K562 (cell line): ENCODE results near the gene ZMAT2. TPM values are rescaled to one million over a fixed set of nuclear protein-coding genes. Genes with fewer than 3 reads are reported as not detected.

ENCODE experiments used
- ATF4 ChIP-seq: fragments of 450-650 bp; formaldehyde crosslinking; IDR thresholded peaks from 2 replicates; pipeline ENCODE4 v1.4.0; 2022; ENCODE audit warnings: mild to moderate bottlenecking, moderate library complexity
- BRD9 ChIP-seq: fragments of 450-650 bp; IDR thresholded peaks from 2 replicates; pipeline ENCODE4 v1.6.1; 2018; ENCODE audit warnings: low read depth; ENCODE audit not compliant: partially characterized antibody
- ETV1 ChIP-seq: fragments of 450-650 bp; conservative IDR thresholded peaks from 2 replicates; pipeline ENCODE4 v1.6.1; 2016; ENCODE audit warnings: missing genetic modification characterization, control low read depth, low read depth, missing compliant biosample characterization
- GATA2 ChIP-seq: sonication (generic); formaldehyde crosslinking; IDR thresholded peaks from 2 replicates; pipeline ENCODE4 v1.4.0; 2020; ENCODE audit warnings: mild to moderate bottlenecking, missing genetic modification reagents
- HMG20A ChIP-seq: fragments of 450-650 bp; formaldehyde crosslinking; conservative IDR thresholded peaks from 2 replicates; pipeline ENCODE4 v1.4.0; 2020; ENCODE audit warnings: mild to moderate bottlenecking, mixed read lengths
- IRF1 ChIP-seq: sonication (generic); formaldehyde crosslinking; IDR thresholded peaks from 2 replicates; pipeline ENCODE4 v1.8.0; 2022; ENCODE audit warnings: missing genetic modification reagents, mild to moderate bottlenecking, borderline replicate concordance
- KDM5B ChIP-seq: fragments of 200-600 bp; sonication (generic); IDR thresholded peaks from 2 replicates; pipeline ENCODE4 v1.6.1; 2012; ENCODE audit warnings: low read depth, mild to moderate bottlenecking, moderate library complexity, low read length, control low read depth, inconsistent platforms; ENCODE audit not compliant: insufficient replicate concordance
- PHF20 ChIP-seq: fragments of 450-650 bp; IDR thresholded peaks from 2 replicates; pipeline ENCODE4 v1.6.1; 2018; ENCODE audit not compliant: partially characterized antibody
- POU5F1 ChIP-seq: fragments of 150-350 bp; IDR thresholded peaks from 2 replicates; pipeline ENCODE4 v1.6.1; 2014; ENCODE audit warnings: borderline replicate concordance, low read length, low read depth, mild to moderate bottlenecking; ENCODE audit not compliant: partially characterized antibody
- RNF219 ChIP-seq: fragments of 250-450 bp; sonication (Bioruptor Pico); IDR thresholded peaks from 2 replicates; pipeline ENCODE4 v1.5.0; 2022; ENCODE audit warnings: mild to moderate bottlenecking
- XRCC5 ChIP-seq: fragments of 200-400 bp; formaldehyde crosslinking; IDR thresholded peaks from 2 replicates; pipeline ENCODE4 v1.6.1; 2017; ENCODE audit warnings: low read depth, mild to moderate bottlenecking, low read length
- ZBED1 ChIP-seq: IDR thresholded peaks from 2 replicates; pipeline ENCODE4 v1.6.1; 2014
- ZNF197 ChIP-seq: fragments of 200-800 bp; sonication (Bioruptor generic); IDR thresholded peaks from 2 replicates; pipeline ENCODE4 v1.6.1; 2016; ENCODE audit warnings: low read depth, missing genetic modification characterization, missing compliant biosample characterization
- polyA plus RNA-seq, 8 experiments: library from polyadenylated mRNA; depleted of rRNA in 4 of 8; stranded (reverse) in 5 of 8; unstranded in 3 of 8; fragments of >200 nt; fragmentation: Nextera tagmentation in 2 of 8; fragmentation: Illumina TruSeq in 1 of 8; extraction: Ambion mirVana in 2 of 8; extraction: Trizol in 1 of 8; gene quantifications; 2 replicates each; pipeline versions ENCODE4 v1.2.1 to v1.2.3, GENCODE V29; 2011 to 2014; ENCODE audit warnings: inconsistent platforms in 1 of 8, missing spikeins in 1 of 8
- total RNA-seq, 7 experiments: library from RNA; depleted of rRNA in 6 of 7; stranded (reverse); fragments of >200 nt in 6 of 7; fragmentation: Illumina TruSeq in 2 of 7; extraction: Trizol in 2 of 7; gene quantifications; 2 replicates each; pipeline versions ENCODE4 v1.2.1 to v1.2.3, GENCODE V29; 2011 to 2021; ENCODE audit warnings: low replicate concordance in 1 of 7
- TF ChIP-seq, protein P1 (sequence below): sonication (generic); formaldehyde crosslinking; IDR thresholded peaks from 2 replicates; pipeline ENCODE4 v1.8.0; 2022; ENCODE audit warnings: mild to moderate bottlenecking, missing genetic modification reagents
- TF ChIP-seq, protein P2 (sequence below): fragments of 450-650 bp; formaldehyde crosslinking; IDR thresholded peaks from 2 replicates; pipeline ENCODE4 v1.4.0; 2022; ENCODE audit warnings: missing genetic modification characterization
- TF ChIP-seq, protein P3 (sequence below): fragments of 250-450 bp; sonication (Bioruptor Pico); IDR thresholded peaks from 2 replicates; pipeline ENCODE4 v1.8.0; 2021; ENCODE audit warnings: moderate library complexity, mild to moderate bottlenecking, inconsistent platforms
- TF ChIP-seq, protein P4 (sequence below): sonication (generic); formaldehyde crosslinking; IDR thresholded peaks from 2 replicates; pipeline ENCODE4 v1.8.0; 2022; ENCODE audit warnings: missing genetic modification reagents, mild to moderate bottlenecking, moderate library complexity, borderline replicate concordance

The ZMAT2 gene
- total and polyA plus RNA-seq, 9 of the 15 experiments (the other 6 are each of a cell fraction or from before 2014, with no cell fraction given), result 44.2 to 101 (median 69.2) TPM

- TF ChIP-seq, protein P1, sequence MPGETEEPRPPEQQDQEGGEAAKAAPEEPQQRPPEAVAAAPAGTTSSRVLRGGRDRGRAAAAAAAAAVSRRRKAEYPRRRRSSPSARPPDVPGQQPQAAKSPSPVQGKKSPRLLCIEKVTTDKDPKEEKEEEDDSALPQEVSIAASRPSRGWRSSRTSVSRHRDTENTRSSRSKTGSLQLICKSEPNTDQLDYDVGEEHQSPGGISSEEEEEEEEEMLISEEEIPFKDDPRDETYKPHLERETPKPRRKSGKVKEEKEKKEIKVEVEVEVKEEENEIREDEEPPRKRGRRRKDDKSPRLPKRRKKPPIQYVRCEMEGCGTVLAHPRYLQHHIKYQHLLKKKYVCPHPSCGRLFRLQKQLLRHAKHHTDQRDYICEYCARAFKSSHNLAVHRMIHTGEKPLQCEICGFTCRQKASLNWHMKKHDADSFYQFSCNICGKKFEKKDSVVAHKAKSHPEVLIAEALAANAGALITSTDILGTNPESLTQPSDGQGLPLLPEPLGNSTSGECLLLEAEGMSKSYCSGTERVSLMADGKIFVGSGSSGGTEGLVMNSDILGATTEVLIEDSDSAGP, result no peak
- no peak for TF ChIP-seq RNF219
- peak; percentile 48 for TF ChIP-seq PHF20
- TF ChIP-seq KDM5B, result peak; percentile 71
- peak; percentile 79; the same call in 1 of the 2 replicates for TF ChIP-seq XRCC5
- TF ChIP-seq, protein P2, sequence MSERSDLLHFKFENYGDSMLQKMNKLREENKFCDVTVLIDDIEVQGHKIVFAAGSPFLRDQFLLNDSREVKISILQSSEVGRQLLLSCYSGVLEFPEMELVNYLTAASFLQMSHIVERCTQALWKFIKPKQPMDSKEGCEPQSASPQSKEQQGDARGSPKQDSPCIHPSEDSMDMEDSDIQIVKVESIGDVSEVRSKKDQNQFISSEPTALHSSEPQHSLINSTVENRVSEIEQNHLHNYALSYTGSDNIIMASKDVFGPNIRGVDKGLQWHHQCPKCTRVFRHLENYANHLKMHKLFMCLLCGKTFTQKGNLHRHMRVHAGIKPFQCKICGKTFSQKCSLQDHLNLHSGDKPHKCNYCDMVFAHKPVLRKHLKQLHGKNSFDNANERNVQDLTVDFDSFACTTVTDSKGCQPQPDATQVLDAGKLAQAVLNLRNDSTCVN (CRISPR knock-in tag), result no peak
- peak; percentile 98 for TF ChIP-seq BRD9
- no peak for TF ChIP-seq POU5F1
- no peak for TF ChIP-seq ZBED1
- TF ChIP-seq, protein P3, sequence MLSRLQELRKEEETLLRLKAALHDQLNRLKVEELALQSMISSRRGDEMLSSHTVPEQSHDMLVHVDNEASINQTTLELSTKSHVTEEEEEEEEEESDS, result no peak
- TF ChIP-seq ETV1 (tag), result 0 out of 2 replicates have a peak, but pooled peaks have one; percentile 8
- TF ChIP-seq IRF1 (CRISPR knock-in tag), result no peak
- TF ChIP-seq GATA2 (CRISPR knock-in tag), result no peak
- no peak for TF ChIP-seq ATF4
- TF ChIP-seq, protein P4, sequence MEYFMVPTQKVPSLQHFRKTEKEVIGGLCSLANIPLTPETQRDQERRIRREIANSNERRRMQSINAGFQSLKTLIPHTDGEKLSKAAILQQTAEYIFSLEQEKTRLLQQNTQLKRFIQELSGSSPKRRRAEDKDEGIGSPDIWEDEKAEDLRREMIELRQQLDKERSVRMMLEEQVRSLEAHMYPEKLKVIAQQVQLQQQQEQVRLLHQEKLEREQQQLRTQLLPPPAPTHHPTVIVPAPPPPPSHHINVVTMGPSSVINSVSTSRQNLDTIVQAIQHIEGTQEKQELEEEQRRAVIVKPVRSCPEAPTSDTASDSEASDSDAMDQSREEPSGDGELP (CRISPR knock-in tag), result peak; percentile 84
- TF ChIP-seq HMG20A, result no peak
- TF ChIP-seq ZNF197 (CRISPR knock-in tag), result peak; percentile 84; the same call in 1 of the 2 replicates
These were observed 10.8 kb downstream of the ZMAT2 start (continued) for GRCh38 chr5:140710899-140711552.
